ENCODE measurements around the gene PLXNA4. TPM values are rescaled to one million over a fixed set of nuclear protein-coding genes. Genes with fewer than 3 reads are reported as not detected.

PLXNA4 gene
- total and polyA plus RNA-seq, 2 experiments from 2014 or later, result 0.08 to 0.80 TPM

DNA sequence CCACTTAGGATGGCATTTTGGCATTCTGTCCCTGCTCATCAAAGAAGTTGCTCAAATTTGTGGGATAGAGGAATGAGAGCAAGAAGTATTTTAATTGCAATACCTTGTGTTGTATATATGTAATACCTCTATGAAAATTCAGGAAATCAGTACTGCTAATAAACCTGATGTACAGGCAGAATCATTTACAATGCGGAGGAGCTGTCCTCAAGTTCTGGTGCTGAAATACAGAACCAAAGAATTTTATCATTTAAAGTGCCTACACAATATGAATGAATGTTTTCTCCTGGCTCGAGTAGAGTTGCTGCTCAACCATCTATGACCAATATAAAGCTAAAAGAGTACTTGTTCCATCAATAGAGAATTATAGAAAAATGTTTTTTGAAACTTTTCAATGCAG is 305.8 kb downstream of the PLXNA4 start:
- no peaks in the 10 kb centered on the region for H4K20me1 ChIP-seq (replicated peaks; ENCODE audit: insufficient read depth)
- H3K27me3 ChIP-seq (ENCODE audit: insufficient read depth), result no peaks in the 10 kb centered on the region
- 0 out of 2 replicates have a peak, but pooled peaks cover 7% of the 10 kb centered on the region for H3K9me2 ChIP-seq (ENCODE audit: insufficient read depth)
- no peak overlapping the region for H2AFZ ChIP-seq
- Mint-ChIP-seq H3K27ac (no peak overlapping the region), H3K4me1 (peaks cover 4% of the 10 kb centered on the region), H3K36me3 (ENCODE audit: low read depth) (no peaks in the 10 kb centered on the region), H3K9me3 (no peaks in the 10 kb centered on the region; the same call in 2 of the 3 replicates), H3K27me3 (ENCODE audit: insufficient read depth, low read depth, poor library complexity) (peaks cover 5% of the 10 kb centered on the region), H3K4me3 (no peak overlapping the region)
- H3K36me3 ChIP-seq (ENCODE audit: insufficient read depth), result no peaks in the 10 kb centered on the region
- no peaks in the 10 kb centered on the region for H3F3A ChIP-seq (replicated peaks; ENCODE audit: low read depth)
- peaks cover 2% of the 10 kb centered on the region for H3K4me1 ChIP-seq (ENCODE audit: insufficient read depth)
- H3K4me3 ChIP-seq, result no peak overlapping the region
- DNase-seq (ENCODE audit: low spot score) (peak; percentile 47), ATAC-seq (no peak)
- no peak overlapping the region for H3K27ac ChIP-seq (ENCODE audit: low read depth)
- H3K4me2 ChIP-seq, result no peak overlapping the region
- TF ChIP-seq POLR2AphosphoS5 (IDR thresholded peaks at IDR 0.05; ENCODE audit: low read depth) (no peak), EZH2phosphoT487 (IDR thresholded peaks at IDR 0.05; ENCODE audit: unreplicated experiment) (no peak)
- TF ChIP-seq, protein P1, sequence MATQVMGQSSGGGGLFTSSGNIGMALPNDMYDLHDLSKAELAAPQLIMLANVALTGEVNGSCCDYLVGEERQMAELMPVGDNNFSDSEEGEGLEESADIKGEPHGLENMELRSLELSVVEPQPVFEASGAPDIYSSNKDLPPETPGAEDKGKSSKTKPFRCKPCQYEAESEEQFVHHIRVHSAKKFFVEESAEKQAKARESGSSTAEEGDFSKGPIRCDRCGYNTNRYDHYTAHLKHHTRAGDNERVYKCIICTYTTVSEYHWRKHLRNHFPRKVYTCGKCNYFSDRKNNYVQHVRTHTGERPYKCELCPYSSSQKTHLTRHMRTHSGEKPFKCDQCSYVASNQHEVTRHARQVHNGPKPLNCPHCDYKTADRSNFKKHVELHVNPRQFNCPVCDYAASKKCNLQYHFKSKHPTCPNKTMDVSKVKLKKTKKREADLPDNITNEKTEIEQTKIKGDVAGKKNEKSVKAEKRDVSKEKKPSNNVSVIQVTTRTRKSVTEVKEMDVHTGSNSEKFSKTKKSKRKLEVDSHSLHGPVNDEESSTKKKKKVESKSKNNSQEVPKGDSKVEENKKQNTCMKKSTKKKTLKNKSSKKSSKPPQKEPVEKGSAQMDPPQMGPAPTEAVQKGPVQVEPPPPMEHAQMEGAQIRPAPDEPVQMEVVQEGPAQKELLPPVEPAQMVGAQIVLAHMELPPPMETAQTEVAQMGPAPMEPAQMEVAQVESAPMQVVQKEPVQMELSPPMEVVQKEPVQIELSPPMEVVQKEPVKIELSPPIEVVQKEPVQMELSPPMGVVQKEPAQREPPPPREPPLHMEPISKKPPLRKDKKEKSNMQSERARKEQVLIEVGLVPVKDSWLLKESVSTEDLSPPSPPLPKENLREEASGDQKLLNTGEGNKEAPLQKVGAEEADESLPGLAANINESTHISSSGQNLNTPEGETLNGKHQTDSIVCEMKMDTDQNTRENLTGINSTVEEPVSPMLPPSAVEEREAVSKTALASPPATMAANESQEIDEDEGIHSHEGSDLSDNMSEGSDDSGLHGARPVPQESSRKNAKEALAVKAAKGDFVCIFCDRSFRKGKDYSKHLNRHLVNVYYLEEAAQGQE (IDR thresholded peaks at IDR 0.05; ENCODE audit: unreplicated experiment), result peak; percentile 78
- H3K79me2 ChIP-seq (replicated peaks; ENCODE audit: insufficient read depth), result no peaks in the 10 kb centered on the region

DNA sequence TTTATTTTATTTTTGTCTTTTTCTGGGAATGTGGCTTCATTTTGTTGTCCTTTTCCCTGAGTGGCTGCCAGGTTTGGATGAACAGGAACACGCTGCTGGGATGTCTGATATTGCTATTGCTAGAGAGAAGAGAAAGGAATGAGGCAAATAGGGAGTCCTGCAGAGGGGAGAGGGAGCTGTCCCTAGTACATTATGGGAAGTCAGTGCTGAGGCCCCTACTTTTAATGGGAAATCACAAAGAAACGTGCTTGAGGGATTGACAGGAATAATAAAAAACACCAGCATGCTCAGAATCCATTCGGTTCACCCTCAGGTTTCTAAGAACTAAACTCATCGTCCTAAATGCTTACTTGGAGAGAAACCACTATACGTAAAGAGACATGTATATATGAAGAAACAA is 306.6 kb downstream of the PLXNA4 start:
- no peak overlapping the region for H2AFZ ChIP-seq
- no peaks in the 10 kb centered on the region for H4K20me1 ChIP-seq (replicated peaks; ENCODE audit: insufficient read depth)
- H3K4me3 ChIP-seq, result no peak overlapping the region
- no peak overlapping the region for H3K4me3 Mint-ChIP-seq
- no peak for TF ChIP-seq POLR2AphosphoS5 (IDR thresholded peaks at IDR 0.05; ENCODE audit: low read depth)
- TF ChIP-seq, protein P1 (IDR thresholded peaks at IDR 0.05; ENCODE audit: unreplicated experiment), result peak; percentile 58
- H3K4me2 ChIP-seq, result no peak overlapping the region
- H3K4me1 Mint-ChIP-seq, result 0 out of 3 replicates have a peak, but pooled peaks cover 2% of the 10 kb centered on the region
- H3K27ac Mint-ChIP-seq, result no peak overlapping the region
- no peaks in the 10 kb centered on the region for H3K36me3 ChIP-seq (ENCODE audit: insufficient read depth)
- H3F3A ChIP-seq (replicated peaks; ENCODE audit: low read depth), result no peaks in the 10 kb centered on the region
- H3K9me2 ChIP-seq (ENCODE audit: insufficient read depth), result 0 out of 2 replicates have a peak, but pooled peaks cover 7% of the 10 kb centered on the region
- peaks cover 5% of the 10 kb centered on the region for H3K27me3 Mint-ChIP-seq (ENCODE audit: insufficient read depth, low read depth, poor library complexity)
- no peaks in the 10 kb centered on the region for H3K4me1 ChIP-seq (ENCODE audit: insufficient read depth)
- DNase-seq (ENCODE audit: low spot score) (no peak), ATAC-seq (peak; percentile 38; the same call in 2 of the 3 replicates)
- no peaks in the 10 kb centered on the region for H3K27me3 ChIP-seq (ENCODE audit: insufficient read depth)
- H3K79me2 ChIP-seq (replicated peaks; ENCODE audit: insufficient read depth), result no peaks in the 10 kb centered on the region
- H3K9me3 Mint-ChIP-seq, result no peaks in the 10 kb centered on the region; the same call in 2 of the 3 replicates
- H3K27ac ChIP-seq (ENCODE audit: low read depth), result no peak overlapping the region
- no peaks in the 10 kb centered on the region for H3K36me3 Mint-ChIP-seq (ENCODE audit: low read depth)

Data from GM23338 (cell line).